ENCODE measurements around the gene PABPN1L. TPM values are rescaled to one million over a fixed set of nuclear protein-coding genes. Genes with fewer than 3 reads are reported as not detected.

PABPN1L gene
- total and polyA plus RNA-seq, 2 of the 13 experiments (the other 11 are each of a cell fraction or from before 2014, with no cell fraction given), result not detected

DNA sequence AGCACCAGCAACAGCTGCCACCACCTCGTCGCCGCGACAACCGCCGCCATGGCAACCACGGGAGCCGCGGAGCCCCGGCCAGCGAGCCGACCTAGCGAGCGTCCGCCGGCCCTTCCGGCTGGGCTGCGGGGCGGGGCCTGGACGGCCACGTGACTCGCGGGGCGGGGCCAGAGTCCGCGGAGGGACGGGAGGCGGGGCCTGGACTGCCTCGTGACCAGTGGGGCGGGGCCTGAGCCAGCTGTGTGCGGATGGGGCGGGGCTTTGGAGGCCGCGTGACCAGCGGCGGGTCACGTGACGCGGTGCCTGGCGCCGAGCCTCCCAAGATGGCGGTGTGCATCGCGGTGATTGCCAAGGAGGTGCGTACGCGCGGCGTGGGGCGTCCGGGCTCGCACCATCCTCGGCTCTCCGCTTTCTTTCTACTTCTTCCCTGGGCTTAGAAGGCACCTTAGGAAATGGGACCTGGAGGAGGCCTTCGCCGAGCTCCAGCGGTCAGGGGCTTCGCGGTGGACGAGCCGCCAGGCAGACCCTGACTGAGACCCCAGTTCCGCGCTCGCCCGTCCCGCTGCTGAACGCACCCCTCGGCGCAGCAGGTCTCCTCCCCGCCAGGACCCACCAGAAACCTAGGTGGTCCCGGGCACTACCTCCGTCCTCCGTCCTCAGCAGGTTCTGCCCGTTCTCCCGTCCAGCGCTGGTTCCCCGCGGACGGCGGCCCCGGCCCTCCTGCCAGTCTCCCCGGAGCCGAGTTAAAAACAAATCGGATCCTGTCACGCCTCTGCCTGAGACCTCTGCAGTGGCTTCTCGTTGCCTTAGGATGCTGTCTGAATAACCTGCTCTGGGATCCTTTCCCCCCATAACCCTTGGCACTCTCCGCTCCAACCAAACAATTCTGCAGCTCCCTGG is 9.4 kb downstream of the PABPN1L start, which contains the start of the genes GALNS and TRAPPC2L (continued):
- TF ChIP-seq, protein P1, sequence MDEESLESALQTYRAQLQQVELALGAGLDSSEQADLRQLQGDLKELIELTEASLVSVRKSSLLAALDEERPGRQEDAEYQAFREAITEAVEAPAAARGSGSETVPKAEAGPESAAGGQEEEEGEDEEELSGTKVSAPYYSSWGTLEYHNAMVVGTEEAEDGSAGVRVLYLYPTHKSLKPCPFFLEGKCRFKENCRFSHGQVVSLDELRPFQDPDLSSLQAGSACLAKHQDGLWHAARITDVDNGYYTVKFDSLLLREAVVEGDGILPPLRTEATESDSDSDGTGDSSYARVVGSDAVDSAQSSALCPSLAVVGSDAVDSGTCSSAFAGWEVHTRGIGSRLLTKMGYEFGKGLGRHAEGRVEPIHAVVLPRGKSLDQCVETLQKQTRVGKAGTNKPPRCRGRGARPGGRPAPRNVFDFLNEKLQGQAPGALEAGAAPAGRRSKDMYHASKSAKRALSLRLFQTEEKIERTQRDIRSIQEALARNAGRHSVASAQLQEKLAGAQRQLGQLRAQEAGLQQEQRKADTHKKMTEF (CRISPR knock-in tag; IDR thresholded peaks at IDR 0.05), result peak; percentile 77; the same call in 1 of the 2 replicates
- TF ChIP-seq CREB1 (IDR thresholded peaks at IDR 0.05) (peak; percentile 86), CREB1 (CRISPR knock-in tag; IDR thresholded peaks at IDR 0.05) (no peak), ELF3 (CRISPR knock-in tag; IDR thresholded peaks at IDR 0.05) (peak; percentile 75), ZFP36L2 (CRISPR knock-in tag; IDR thresholded peaks at IDR 0.05) (no peak), THAP11 (CRISPR knock-in tag; IDR thresholded peaks at IDR 0.05) (peak; percentile 86), SETDB1 (CRISPR knock-in tag; IDR thresholded peaks at IDR 0.05; ENCODE audit: borderline replicate concordance) (no peak), JARID2 (CRISPR knock-in tag; IDR thresholded peaks at IDR 0.05; ENCODE audit: insufficient replicate concordance) (peak; percentile 92), ZNF605 (CRISPR knock-in tag; IDR thresholded peaks at IDR 0.05) (peak; percentile 96), SRSF9 (IDR thresholded peaks at IDR 0.05; ENCODE audit: borderline replicate concordance, insufficient read depth, low read depth, low read length, poor library complexity, severe bottlenecking) (no peak), FOXA1 (IDR thresholded peaks at IDR 0.05) (no peak), FOXA1 (CRISPR knock-in tag; IDR thresholded peaks at IDR 0.05) (peak; percentile 50), POLR2AphosphoS2 (IDR thresholded peaks at IDR 0.05; ENCODE audit: low read depth, low read length) (no peak), MED13 (CRISPR knock-in tag; IDR thresholded peaks at IDR 0.05) (peak; percentile 28; the same call in 1 of the 2 replicates)
- TF ChIP-seq, protein P2, sequence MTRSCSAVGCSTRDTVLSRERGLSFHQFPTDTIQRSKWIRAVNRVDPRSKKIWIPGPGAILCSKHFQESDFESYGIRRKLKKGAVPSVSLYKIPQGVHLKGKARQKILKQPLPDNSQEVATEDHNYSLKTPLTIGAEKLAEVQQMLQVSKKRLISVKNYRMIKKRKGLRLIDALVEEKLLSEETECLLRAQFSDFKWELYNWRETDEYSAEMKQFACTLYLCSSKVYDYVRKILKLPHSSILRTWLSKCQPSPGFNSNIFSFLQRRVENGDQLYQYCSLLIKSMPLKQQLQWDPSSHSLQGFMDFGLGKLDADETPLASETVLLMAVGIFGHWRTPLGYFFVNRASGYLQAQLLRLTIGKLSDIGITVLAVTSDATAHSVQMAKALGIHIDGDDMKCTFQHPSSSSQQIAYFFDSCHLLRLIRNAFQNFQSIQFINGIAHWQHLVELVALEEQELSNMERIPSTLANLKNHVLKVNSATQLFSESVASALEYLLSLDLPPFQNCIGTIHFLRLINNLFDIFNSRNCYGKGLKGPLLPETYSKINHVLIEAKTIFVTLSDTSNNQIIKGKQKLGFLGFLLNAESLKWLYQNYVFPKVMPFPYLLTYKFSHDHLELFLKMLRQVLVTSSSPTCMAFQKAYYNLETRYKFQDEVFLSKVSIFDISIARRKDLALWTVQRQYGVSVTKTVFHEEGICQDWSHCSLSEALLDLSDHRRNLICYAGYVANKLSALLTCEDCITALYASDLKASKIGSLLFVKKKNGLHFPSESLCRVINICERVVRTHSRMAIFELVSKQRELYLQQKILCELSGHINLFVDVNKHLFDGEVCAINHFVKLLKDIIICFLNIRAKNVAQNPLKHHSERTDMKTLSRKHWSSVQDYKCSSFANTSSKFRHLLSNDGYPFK (CRISPR knock-in tag; IDR thresholded peaks at IDR 0.05; ENCODE audit: borderline replicate concordance), result peak; percentile 98
- TF ChIP-seq, protein P3, sequence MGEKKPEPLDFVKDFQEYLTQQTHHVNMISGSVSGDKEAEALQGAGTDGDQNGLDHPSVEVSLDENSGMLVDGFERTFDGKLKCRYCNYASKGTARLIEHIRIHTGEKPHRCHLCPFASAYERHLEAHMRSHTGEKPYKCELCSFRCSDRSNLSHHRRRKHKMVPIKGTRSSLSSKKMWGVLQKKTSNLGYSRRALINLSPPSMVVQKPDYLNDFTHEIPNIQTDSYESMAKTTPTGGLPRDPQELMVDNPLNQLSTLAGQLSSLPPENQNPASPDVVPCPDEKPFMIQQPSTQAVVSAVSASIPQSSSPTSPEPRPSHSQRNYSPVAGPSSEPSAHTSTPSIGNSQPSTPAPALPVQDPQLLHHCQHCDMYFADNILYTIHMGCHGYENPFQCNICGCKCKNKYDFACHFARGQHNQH (CRISPR knock-in tag; IDR thresholded peaks at IDR 0.05), result peak; percentile 53
- TF ChIP-seq, protein P4, sequence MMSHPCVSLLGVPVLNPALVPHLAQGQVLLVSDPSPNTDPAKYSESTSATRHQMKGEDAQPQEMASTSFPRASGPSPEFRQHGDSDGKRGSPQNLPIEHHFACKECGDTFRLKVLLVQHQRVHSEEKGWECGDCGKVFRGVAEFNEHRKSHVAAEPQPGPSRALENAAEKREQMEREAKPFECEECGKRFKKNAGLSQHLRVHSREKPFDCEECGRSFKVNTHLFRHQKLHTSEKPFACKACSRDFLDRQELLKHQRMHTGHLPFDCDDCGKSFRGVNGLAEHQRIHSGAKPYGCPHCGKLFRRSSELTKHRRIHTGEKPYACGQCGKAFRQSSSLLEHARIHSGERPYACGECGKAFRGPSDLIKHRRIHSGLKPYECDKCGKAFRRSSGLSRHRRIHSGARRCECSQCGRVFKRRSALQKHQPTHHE (CRISPR knock-in tag; IDR thresholded peaks at IDR 0.05; ENCODE audit: borderline replicate concordance), result no peak
- TF ChIP-seq, protein P5, sequence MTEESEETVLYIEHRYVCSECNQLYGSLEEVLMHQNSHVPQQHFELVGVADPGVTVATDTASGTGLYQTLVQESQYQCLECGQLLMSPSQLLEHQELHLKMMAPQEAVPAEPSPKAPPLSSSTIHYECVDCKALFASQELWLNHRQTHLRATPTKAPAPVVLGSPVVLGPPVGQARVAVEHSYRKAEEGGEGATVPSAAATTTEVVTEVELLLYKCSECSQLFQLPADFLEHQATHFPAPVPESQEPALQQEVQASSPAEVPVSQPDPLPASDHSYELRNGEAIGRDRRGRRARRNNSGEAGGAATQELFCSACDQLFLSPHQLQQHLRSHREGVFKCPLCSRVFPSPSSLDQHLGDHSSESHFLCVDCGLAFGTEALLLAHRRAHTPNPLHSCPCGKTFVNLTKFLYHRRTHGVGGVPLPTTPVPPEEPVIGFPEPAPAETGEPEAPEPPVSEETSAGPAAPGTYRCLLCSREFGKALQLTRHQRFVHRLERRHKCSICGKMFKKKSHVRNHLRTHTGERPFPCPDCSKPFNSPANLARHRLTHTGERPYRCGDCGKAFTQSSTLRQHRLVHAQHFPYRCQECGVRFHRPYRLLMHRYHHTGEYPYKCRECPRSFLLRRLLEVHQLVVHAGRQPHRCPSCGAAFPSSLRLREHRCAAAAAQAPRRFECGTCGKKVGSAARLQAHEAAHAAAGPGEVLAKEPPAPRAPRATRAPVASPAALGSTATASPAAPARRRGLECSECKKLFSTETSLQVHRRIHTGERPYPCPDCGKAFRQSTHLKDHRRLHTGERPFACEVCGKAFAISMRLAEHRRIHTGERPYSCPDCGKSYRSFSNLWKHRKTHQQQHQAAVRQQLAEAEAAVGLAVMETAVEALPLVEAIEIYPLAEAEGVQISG (CRISPR knock-in tag; IDR thresholded peaks at IDR 0.05), result peak; percentile 68; the same call in 1 of the 2 replicates

All from HepG2 (cell line).